PC-9 (cell line): ENCODE measurements around the gene TIGD1. TPM values are rescaled to one million over a fixed set of nuclear protein-coding genes. Genes with fewer than 3 reads are reported as not detected.
A peak's percentile ranks its signal among the peaks of the same experiment; 100 is the strongest.

ENCODE experiments used
- BruUV-seq: library from RNA; stranded (reverse); fragments of 400-500 nt; replicated peaks from 2 replicates; lab custom pipeline; 2021; lab: Mats Ljungman, UMichigan
- CTCF ChIA-PET: fragments of 300-600 bp; sonication (Branson Sonifier 250); formaldehyde crosslinking; loops from one replicate; lab custom pipeline; 2022; ENCODE audit warnings: antibody characterized with exemption; lab: Charles Lee
- POLR2A ChIA-PET: fragments of 300-600 bp; sonication (Branson Sonifier 250); formaldehyde crosslinking; loops from one replicate; lab custom pipeline; 2022; ENCODE audit warnings: antibody characterized with exemption; ENCODE audit not compliant: unreplicated experiment; lab: Charles Lee
- DNase-seq, 2 experiments: peaks; one replicate each; pipeline versions ENCODE4 v3.0.0 to v3.0.0-alpha.2; 2015 to 2022; ENCODE audit warnings: mixed read lengths in 1 of 2
- H2AFZ ChIP-seq: fragments of 200-600 bp; sonication (generic); 2 replicates; pipeline ENCODE4 v1.8.1; 2017; ENCODE audit warnings: antibody characterized with exemption
- H3F3A ChIP-seq: fragments of 200-600 bp; sonication (generic); 2 replicates; pipeline ENCODE4 v1.8.1; 2017; ENCODE audit warnings: antibody characterized with exemption, mild to moderate bottlenecking, low read depth; ENCODE audit not compliant: insufficient read depth
- H3K27ac ChIP-seq: fragments of 200-600 bp; sonication (generic); 2 replicates; pipeline ENCODE4 v1.6.1; 2016; ENCODE audit warnings: mixed run types
- H3K27me3 ChIP-seq: fragments of 200-600 bp; sonication (generic); 2 replicates; pipeline ENCODE4 v1.6.1; 2016; ENCODE audit warnings: low read depth, mixed run types; ENCODE audit not compliant: insufficient read depth
- H3K36me3 ChIP-seq: fragments of 200-600 bp; sonication (generic); 2 replicates; pipeline ENCODE4 v1.6.1; 2016; ENCODE audit warnings: low read depth, mixed run types
- H3K4me1 ChIP-seq: fragments of 200-600 bp; sonication (generic); replicated peaks from 2 replicates; pipeline ENCODE4 v1.6.1; 2016; ENCODE audit warnings: mixed run types; ENCODE audit not compliant: insufficient read depth
- H3K4me2 ChIP-seq: fragments of 200-600 bp; sonication (generic); 2 replicates; pipeline ENCODE4 v1.6.1; 2017; ENCODE audit warnings: mixed run types
- H3K4me3 ChIP-seq: fragments of 200-600 bp; sonication (generic); 2 replicates; pipeline ENCODE4 v1.6.1; 2016; ENCODE audit warnings: mixed run types
- H3K79me2 ChIP-seq: fragments of 200-600 bp; sonication (generic); 2 replicates; pipeline ENCODE4 v1.6.1; 2017; ENCODE audit warnings: low read depth, mixed run types
- H3K9me2 ChIP-seq: fragments of 200-600 bp; sonication (generic); 2 replicates; pipeline ENCODE4 v1.8.1; 2017; ENCODE audit warnings: mild to moderate bottlenecking; ENCODE audit not compliant: insufficient read depth
- H3K9me3 ChIP-seq: fragments of 200-600 bp; sonication (generic); 2 replicates; pipeline ENCODE4 v1.8.1; 2016; ENCODE audit warnings: low read depth; ENCODE audit not compliant: insufficient read depth
- H4K20me1 ChIP-seq: fragments of 200-600 bp; sonication (generic); 2 replicates; pipeline ENCODE4 v1.8.1; 2017; ENCODE audit not compliant: insufficient read depth
- EZH2 ChIP-seq: fragments of 200-600 bp; sonication (generic); IDR thresholded peaks from 2 replicates; pipeline ENCODE4 v1.8.0; 2017; ENCODE audit warnings: antibody characterized with exemption, low read depth
- intact Hi-C: fragments of 100-400 bp; cut with micrococcal nuclease; formaldehyde crosslinking; loops from one replicate; pipeline ENCODE4 v1.10.0; 2022; ENCODE audit not compliant: unreplicated experiment
- total RNA-seq: library from RNA; stranded (reverse); gene quantifications from 2 replicates; pipeline ENCODE4 v1.2.3, GENCODE V29; 2021
- TF ChIP-seq, protein P1 (sequence below): fragments of 200-600 bp; sonication (generic); conservative IDR thresholded peaks from 2 replicates; pipeline ENCODE4 v1.6.1; 2017; ENCODE audit warnings: mixed run types, antibody characterized with exemption, mild to moderate bottlenecking, moderate library complexity

Gene TIGD1
- total RNA-seq, 1 experiment from 2014 or later = 12.7 TPM

DNA sequence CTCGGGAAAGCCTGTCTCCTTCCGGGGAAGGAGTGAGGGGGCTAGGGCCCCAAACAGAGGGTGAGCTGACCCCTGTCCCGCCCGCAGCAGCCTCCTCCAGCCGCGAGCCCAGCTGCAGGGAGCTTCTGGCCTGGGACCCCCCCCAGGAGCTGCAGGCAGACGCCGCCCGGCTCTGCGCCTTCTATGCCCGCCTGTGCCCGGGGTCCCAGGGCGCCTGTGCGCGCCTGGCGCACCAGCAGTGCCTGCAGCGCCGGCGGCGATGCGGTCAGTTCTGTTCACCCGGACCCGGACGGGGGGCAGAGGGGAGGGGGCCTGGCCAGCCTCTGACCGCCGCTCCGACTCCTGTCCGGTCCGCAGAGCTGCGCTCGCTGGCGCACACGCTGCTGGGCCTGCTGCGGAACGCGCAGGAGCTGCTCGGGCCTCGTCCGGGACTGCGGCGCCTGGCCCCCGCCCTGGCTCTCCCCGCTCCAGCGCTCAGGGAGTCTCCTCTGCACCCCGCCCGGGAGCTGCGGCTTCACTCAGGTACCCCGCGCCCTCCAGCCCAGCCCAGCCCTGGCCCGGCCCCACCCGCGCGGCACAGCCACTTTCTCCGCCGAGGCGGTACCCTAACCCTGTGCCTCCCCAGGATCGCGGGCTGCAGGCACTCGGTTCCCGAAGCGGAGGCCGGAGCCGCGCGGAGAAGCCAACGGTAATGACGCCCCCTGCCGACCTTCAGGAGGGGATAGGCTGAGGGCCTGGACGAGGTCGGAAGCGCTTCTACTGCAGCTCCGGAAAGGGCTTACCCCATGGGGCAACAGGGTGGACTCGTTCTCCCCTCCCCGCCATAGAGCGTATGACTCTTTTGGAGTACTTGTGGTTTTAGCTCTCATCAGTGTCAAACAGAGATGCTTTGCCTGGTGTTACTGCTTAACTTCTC is 26.4 kb downstream of the TIGD1 start:
- no peaks in the 10 kb centered on the region for H3K4me1 ChIP-seq
- peak overlapping the region; percentile 23; the same call in 1 of the 2 replicates for H3K4me2 ChIP-seq
- TF ChIP-seq EZH2 = no peak
- no peak overlapping the region for H2AFZ ChIP-seq
- intact Hi-C loops = loop anchor here (2.0 to 10.0 kb wide), 3 partner anchors 77 to 619 kb away; no protein-coding TSS in a partner anchor
- peak in 1 of 2 experiments; percentile 41 for DNase-seq
- H3K36me3 ChIP-seq = no peaks in the 10 kb centered on the region
- ChIA-PET CTCF (interaction anchor here (0.6 kb wide), 1 partner anchor 607 kb away, joined by 4 read pairs; no protein-coding TSS in a partner anchor), POLR2A (interaction anchor here (0.6 kb wide), 1 partner anchor 23 kb away, joined by 6 read pairs; no protein-coding TSS in a partner anchor)
- H3K27ac ChIP-seq = no peak overlapping the region
- no peaks in the 10 kb centered on the region for H3F3A ChIP-seq
- BruUV-seq = no TSS peak
- H3K4me3 ChIP-seq = no peak overlapping the region
- H3K27me3 ChIP-seq = peaks cover 45% of the 10 kb centered on the region
- no peaks in the 10 kb centered on the region for H3K9me3 ChIP-seq
- H3K9me2 ChIP-seq = no peaks in the 10 kb centered on the region
- H4K20me1 ChIP-seq = no peaks in the 10 kb centered on the region
- no peaks in the 10 kb centered on the region for H3K79me2 ChIP-seq

DNA sequence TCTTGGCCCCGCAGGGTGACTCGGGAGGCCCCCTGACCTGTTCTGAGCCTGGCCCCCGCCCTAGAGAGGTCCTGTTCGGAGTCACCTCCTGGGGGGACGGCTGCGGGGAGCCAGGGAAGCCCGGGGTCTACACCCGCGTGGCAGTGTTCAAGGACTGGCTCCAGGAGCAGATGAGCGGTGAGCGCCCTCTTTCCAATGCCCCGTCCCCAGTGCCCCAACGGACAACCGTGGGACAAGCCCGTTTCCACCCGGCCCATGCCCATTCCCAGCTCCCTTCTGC is 27.0 kb downstream of the TIGD1 start:
- Histone ChIP-seq H3K9me2 (no peaks in the 10 kb centered on the region), H3K36me3 (no peaks in the 10 kb centered on the region), H3K79me2 (no peaks in the 10 kb centered on the region), H3K27ac (no peak overlapping the region), H4K20me1 (no peaks in the 10 kb centered on the region), H3K4me2 (no peak overlapping the region), H2AFZ (no peak overlapping the region), H3K27me3 (peaks cover 51% of the 10 kb centered on the region), H3K4me1 (no peaks in the 10 kb centered on the region), H3K9me3 (no peaks in the 10 kb centered on the region), H3F3A (no peaks in the 10 kb centered on the region), H3K4me3 (no peak overlapping the region)
- intact Hi-C loops = loop anchor here (2.0 to 10.0 kb wide), 3 partner anchors 77 to 619 kb away; no protein-coding TSS in a partner anchor
- no peak for DNase-seq
- ChIA-PET POLR2A (no interaction called here), CTCF (interaction anchor here (0.6 kb wide), 1 partner anchor 606 kb away, joined by 4 read pairs; no protein-coding TSS in a partner anchor)
- TF ChIP-seq, protein P1, sequence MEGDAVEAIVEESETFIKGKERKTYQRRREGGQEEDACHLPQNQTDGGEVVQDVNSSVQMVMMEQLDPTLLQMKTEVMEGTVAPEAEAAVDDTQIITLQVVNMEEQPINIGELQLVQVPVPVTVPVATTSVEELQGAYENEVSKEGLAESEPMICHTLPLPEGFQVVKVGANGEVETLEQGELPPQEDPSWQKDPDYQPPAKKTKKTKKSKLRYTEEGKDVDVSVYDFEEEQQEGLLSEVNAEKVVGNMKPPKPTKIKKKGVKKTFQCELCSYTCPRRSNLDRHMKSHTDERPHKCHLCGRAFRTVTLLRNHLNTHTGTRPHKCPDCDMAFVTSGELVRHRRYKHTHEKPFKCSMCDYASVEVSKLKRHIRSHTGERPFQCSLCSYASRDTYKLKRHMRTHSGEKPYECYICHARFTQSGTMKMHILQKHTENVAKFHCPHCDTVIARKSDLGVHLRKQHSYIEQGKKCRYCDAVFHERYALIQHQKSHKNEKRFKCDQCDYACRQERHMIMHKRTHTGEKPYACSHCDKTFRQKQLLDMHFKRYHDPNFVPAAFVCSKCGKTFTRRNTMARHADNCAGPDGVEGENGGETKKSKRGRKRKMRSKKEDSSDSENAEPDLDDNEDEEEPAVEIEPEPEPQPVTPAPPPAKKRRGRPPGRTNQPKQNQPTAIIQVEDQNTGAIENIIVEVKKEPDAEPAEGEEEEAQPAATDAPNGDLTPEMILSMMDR = no peak
- TF ChIP-seq EZH2 = no peak
- no TSS peak for BruUV-seq

DNA sequence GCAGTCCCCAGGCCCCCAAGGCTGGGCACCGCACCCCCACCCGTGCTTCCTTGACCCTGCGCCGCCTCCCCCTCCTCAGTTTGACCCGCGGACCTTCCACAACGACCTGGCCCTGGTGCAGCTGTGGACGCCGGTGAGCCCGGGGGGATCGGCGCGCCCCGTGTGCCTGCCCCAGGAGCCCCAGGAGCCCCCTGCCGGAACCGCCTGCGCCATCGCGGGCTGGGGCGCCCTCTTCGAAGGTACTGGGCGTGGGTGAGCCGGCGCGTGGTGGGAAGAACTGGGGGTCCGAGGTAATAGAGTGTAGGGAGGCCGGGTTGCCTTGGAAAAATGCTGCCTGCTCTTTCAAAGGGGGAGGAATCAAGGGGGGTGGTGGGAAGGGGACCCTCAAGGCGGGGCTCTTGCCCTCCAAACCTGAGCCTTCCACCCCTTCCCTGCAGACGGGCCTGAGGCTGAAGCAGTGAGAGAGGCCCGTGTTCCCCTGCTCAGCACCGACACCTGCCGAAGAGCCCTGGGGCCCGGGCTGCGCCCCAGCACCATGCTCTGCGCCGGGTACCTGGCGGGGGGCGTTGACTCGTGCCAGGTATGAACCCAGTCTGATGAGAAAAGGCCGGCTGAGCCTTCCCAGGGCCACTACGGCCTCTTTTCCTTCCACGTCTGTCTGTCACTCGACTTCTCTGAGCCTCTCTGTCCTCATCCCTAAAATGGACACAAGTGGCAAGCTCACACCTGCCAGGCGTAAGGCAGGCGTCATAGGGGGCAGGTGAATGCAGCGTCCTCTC is 27.5 kb downstream of the TIGD1 start:
- Histone ChIP-seq H3K79me2 (no peaks in the 10 kb centered on the region), H3K9me3 (no peaks in the 10 kb centered on the region), H3F3A (no peaks in the 10 kb centered on the region), H2AFZ (no peak overlapping the region), H3K4me1 (no peaks in the 10 kb centered on the region), H4K20me1 (no peaks in the 10 kb centered on the region), H3K4me2 (no peak overlapping the region), H3K9me2 (no peaks in the 10 kb centered on the region), H3K27ac (no peak overlapping the region), H3K4me3 (no peak overlapping the region), H3K36me3 (no peaks in the 10 kb centered on the region), H3K27me3 (peaks cover 55% of the 10 kb centered on the region)
- TF ChIP-seq, protein P1 = no peak; the same call in 1 of the 2 replicates
- TF ChIP-seq EZH2 = no peak
- DNase-seq = no peak
- intact Hi-C loops = loop anchor here (2.0 to 10.0 kb wide), 3 partner anchors 76 to 618 kb away; no protein-coding TSS in a partner anchor
- CTCF ChIA-PET = interaction anchor here (0.6 kb wide), 2 partner anchors 70 to 606 kb away, joined by 4 to 7 read pairs; no protein-coding TSS in a partner anchor
- POLR2A ChIA-PET = no interaction called here
- no TSS peak for BruUV-seq
